NOMO-1 treated with dmso at 0.1 percent for 144 hours (cell line): ENCODE results near the gene HDAC4.

Experiments
- DNase-seq: peaks from one replicate; lab custom pipeline; 2025; ENCODE audit not compliant: unreplicated experiment; lab: John Stamatoyannopoulos, UW

The HDAC4 gene

GRCh38 chr2:239370876-239371725, 29.7 kb downstream of the HDAC4 start:
- no peak for DNase-seq

DNA sequence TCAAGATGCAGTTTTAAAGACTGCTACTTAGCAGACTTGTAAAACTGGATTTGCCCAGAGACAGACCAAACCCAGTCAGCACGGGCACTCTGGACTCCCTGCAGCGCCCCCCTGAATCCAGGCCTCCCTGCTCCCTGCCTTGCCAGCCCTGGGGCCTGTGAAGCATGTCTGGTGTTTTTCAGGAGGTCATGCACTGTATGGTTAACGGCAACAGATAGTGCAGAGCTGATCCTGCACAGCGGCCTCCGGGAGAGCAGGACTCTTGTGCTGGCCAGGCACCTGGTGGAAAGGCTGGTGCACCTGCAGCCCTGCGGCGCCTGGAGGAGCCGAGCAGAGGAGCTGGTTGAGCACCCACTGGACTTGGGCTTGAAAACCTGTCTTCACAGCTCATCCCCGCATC, 30.4 kb downstream of the HDAC4 start:
- no peak for DNase-seq

GRCh38 chr2:239369631-239370161, 31.1 kb downstream of the HDAC4 start:
- peak; percentile 60 for DNase-seq

DNA sequence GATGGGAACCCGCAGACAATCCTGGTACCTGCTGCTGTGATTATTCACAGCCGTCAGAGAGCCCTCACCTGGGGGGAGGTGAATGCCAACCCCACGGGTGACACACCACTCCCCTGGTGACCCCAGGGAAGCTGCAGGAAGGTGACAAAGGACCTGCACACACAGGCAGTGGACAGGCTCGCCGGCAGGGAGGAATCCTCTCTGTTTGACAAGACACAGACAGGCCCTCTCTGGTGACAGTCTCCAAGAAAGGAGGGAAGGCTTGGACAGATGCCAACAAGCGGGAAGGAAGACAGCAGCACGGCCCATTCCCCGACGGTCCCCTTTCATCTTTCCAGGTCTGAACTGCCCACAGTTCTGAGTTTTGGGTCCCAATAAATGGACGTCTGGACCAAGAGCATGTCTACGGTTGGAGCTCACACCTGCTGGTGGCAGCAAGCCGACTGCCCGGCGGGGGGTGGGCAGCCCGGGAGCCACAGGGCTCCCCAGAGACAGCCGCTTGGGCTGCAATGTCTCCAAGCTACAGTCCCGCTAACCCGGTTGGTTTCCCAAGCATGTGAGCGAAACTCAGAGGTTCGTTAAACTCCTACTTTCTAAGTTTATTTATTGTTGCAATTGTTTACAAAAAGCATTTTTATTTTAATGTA, 31.8 kb downstream of the HDAC4 start:
- DNase-seq: no peak

DNA sequence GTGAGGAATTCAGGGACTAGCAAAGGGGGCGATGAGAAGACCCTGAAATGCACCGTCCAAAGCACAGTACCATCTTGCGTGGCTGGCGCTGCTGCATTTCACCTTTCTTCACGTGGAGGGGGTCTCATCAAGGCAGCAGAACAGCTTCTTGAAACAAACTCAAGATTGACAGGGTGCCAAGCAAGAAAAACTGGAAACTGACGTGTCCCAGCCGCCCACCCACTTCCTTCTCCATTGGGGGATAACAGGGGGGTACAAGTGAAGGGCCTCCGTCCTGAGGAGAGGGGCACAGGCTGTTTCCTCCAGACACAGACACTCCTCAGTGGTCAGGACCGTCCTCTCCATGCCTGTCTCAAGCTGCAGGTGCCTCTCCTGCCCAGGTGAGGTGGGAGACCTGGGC, 32.5 kb downstream of the HDAC4 start:
- no peak for DNase-seq

DNA sequence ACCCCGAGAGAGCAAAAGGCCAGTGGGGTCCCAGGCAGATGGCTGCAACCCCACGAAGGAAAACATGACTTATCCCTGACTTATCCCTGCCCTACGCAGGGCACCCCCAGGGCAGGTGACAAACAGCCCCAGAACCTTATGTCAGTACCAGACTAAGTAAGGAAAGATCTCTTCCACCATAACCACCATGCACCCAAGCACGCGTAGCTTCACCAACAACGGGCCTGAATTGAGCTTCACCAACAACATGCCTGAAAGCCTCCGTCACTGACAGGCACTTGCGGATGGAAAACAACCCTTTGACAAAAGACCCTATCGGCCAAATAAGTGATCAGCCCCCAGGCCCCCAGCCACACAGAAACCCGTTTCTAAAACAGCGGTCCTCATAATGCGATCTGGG, 34.1 kb downstream of the HDAC4 start:
- no peak for DNase-seq

DNA sequence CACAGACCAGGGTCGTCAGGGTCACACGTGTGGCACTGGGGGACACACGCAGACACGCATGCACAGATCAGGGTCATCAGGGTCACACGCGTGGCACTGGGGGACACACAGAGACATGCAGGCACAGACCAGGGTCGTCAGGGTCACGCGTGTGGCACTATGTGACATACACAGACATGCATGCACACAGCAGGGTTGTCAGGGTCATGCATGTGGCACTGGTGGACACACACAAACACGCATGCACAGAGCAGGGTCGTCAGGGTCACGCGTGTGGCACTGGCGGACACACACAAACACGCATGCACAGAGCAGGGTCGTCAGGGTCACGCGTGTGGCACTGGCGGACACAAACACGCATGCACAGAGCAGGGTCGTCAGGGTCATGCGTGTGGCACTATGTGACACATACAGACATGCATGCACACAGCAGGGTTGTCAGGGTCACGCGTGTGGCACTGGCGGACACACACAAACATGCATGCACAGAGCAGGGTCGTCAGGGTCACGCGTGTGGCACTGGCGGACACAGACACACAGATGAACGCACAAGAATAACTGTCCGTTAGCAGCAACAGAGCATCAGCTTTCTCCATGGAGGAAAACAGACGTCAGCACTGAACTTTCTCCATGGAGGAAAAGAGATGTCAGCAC, 34.9 kb downstream of the HDAC4 start:
- no peak for DNase-seq

- DNase-seq: no peak
These were observed 35.6 kb downstream of the HDAC4 start for GRCh38 chr2:239365071-239365781.

DNA sequence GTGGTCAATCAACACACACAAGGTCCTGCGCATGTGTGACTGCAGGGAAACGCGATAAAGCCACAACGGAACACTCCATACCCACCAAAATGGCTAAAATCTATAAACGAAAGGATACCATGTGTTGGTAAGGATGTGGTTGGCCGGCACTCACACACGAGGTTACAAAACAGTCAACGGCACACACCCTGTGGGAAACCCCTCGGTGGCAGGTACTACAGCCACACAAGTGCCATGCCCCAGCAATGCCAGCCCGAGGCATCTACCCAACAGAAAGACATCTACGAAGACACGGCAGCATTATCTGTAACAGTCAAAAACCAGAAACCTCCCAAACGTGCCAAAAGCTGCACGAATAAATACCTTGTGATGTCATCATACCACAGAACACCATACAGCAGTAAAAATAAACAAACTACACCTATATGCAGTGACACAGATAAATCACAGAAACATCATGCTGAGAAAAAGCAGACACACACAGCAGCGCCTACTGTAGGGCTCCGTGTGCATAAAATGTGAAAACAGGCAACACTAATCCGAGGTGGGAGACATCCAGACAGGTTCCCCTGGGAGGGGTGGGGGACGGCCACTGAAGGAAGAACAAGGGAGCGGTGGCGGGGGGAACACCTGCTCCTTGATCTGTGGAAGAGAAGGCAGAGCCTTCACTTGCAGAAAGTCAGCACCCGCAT, 36.7 kb downstream of the HDAC4 start:
- DNase-seq: no peak

DNA sequence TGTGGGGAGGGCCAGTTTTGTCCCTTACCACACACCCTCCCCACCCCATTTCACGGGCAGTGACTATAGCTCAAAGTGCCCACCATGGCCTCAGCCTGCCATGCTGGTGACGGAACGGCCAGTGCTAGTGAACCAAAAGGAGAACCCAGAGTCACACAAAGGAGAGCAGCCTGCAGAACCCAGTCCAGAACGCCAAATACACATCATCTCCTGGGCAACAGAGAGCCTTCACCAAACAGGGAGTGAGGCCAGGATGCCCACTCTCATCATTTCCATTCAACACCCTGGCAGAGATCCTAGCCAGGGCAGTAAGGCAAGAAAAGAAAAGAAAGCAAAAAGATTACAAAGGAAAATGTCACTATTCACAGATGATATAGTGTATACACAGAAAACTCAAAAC, 38.3 kb downstream of the HDAC4 start:
- no peak for DNase-seq

DNA sequence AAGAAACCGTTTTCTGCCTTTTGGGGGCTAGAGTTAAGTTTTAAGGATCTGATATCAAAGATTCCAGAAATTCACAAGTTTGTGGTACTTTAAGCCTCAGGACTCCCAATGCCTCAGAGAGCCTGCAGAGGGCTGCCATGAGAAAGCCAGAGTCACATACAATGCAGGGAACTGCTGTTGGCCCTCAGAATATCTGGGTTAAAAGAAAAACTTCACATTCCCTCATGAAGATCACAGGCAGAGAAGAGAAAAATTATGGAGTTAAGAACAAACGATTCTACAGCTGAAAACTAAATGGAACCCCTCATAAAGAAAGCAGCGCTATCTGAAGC, 39.5 kb downstream of the HDAC4 start:
- DNase-seq: no peak

DNA sequence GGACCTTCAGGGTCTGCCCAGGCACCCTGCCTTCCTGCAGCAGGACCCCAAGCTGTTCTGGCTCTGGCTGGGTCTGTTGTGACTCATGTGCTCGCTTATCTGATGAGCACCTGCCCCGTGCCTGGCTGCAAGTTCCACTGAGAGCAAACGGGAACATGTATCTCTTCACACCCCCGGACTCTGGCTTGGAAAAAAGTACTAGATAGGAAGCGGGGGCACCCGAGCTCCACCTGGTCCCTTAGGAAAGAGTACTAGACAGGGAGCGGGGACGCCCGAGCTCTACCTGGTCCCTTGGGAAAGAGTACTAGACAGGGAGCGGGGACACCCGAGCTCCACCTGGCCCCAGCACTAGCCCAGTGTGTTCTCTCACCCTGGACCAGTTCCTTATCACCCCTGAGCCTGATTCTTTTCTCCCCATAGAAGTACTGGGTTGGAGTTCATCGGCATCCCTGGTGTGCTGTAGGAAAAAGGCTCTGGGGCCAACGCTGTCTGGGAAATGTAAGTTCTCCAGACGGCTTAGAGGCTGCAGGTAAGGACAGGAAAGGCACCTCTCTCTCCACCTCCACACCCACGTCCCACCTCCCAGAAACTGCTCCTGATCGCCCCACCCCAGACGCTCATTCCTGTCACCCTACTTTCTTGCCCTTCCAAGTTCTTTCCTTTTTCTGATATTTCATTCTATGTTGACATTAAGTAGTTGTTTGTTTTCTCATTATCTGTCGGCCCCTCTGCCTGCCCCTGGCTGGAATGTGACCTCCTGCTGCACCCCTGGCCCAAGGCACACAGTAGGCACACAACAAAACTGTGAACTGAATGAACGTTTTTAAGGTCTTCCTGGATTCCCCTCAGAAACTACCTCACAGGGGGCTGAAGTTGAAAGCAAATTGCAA, 40.2 kb downstream of the HDAC4 start:
- DNase-seq: no peak

DNA sequence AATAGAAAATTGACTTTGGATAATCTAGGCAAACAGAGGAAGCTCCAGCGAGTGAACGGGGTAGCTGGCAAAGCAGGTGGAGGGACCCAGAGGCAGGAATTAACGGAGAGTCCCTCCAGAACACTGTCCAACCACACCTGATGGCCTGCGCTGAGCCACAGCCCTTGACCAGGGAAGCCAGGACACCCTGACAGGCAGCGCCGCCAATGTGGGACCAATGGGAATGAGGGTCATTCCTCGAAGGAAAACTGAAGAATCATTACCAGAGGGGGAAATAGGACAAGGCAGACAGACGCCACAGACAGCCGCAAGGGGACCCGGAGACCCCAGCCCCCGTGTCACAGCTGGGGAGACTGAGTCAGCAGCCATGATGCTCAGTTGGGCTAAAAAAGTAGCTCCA, 40.8 kb downstream of the HDAC4 start:
- no peak for DNase-seq

- DNase-seq: no peak
These were observed 41.5 kb downstream of the HDAC4 start for GRCh38 chr2:239359196-239359912.

- no peak for DNase-seq
These were observed 42.6 kb downstream of the HDAC4 start for GRCh38 chr2:239358062-239358754.

GRCh38 chr2:239355724-239356123, 45.1 kb downstream of the HDAC4 start:
- no peak for DNase-seq

GRCh38 chr2:239355139-239355538, 45.7 kb downstream of the HDAC4 start:
- no peak for DNase-seq

DNA sequence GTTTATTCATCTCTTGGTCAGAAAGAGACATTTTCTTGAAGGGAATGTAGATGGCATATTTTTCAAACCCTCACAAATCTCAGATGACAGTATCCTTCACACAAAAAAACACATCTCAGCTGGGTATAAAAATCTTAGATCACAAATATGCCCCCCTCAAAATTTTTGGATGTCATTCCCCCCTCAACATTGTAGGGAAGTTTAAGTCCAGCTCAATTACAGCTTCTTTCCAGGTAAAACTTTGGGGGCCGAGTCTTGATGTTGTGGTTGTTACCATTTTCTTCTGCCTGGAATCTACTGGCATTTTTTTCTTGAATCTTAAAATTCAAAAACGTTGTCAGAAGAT, 46.1 kb downstream of the HDAC4 start:
- DNase-seq: no peak
